Measurements from ENCODE around the gene SLC46A2. TPM values are rescaled to one million over a fixed set of nuclear protein-coding genes. Genes with fewer than 3 reads are reported as not detected.
A peak's percentile ranks its signal among the peaks of the same experiment; 100 is the strongest.

SLC46A2 gene
- total RNA-seq, 1 experiment from 2014 or later, result not detected

- BruUV-seq (replicated peaks), result no TSS peak
- DNase-seq (ENCODE audit: low read depth, low spot score) (peak; percentile 51), ATAC-seq (peak; percentile 93)
- ChIA-PET CTCF (interaction anchor here (1.0 to 1.1 kb wide), 2 partner anchors 58 to 813 kb away, joined by 3 to 9 read pairs; no protein-coding TSS in a partner anchor), POLR2A (no interaction called here), RAD21 (ENCODE audit: low non-redundant PET in 1 of 2, low total read pairs in 2 of 2, uncharacterized antibody in 2 of 2, unreplicated experiment in 2 of 2) (no interaction called here)
- intact Hi-C loops (cut with micrococcal nuclease), result loop anchor here (1.0 to 5.0 kb wide), 3 partner anchors 58 to 267 kb away; no protein-coding TSS in a partner anchor
- no peak overlapping the region for H3K27ac ChIP-seq (ENCODE audit: low read depth, low read length)
- H3K9me2 ChIP-seq (ENCODE audit: insufficient read depth), result no peaks in the 10 kb centered on the region
- no peaks in the 10 kb centered on the region for H3K36me3 ChIP-seq (ENCODE audit: control insufficient read depth in 1 of 2, insufficient read depth in 2 of 2, low read length in 2 of 2)
- H3K4me3 ChIP-seq (replicated peaks in 1 of 2; ENCODE audit: low read depth in 1 of 2, low read length in 2 of 2), result no peak overlapping the region
- no peaks in the 10 kb centered on the region for H3K9me3 ChIP-seq (ENCODE audit: control insufficient read depth in 1 of 2, insufficient read depth in 1 of 2, low read depth in 1 of 2, low read length in 2 of 2)
- no peaks in the 10 kb centered on the region for H4K20me1 ChIP-seq (ENCODE audit: insufficient read depth)
- peak overlapping the region; percentile 49 for H2AFZ ChIP-seq (ENCODE audit: low read depth, low read length, poor library complexity, severe bottlenecking)
- H3K4me1 ChIP-seq (ENCODE audit: control insufficient read depth in 1 of 2, insufficient read depth in 2 of 2, low read length in 2 of 2), result peaks cover 0 to 9% of the 10 kb centered on the region in 2 experiments; a peak in 2 of 4 replicates
- H3K79me2 ChIP-seq (ENCODE audit: insufficient read depth, low read length), result no peaks in the 10 kb centered on the region
- H3K27me3 ChIP-seq (ENCODE audit: insufficient read depth, low read length), result no peaks in the 10 kb centered on the region
- H3K4me2 ChIP-seq (ENCODE audit: low read length), result peak overlapping the region; percentile 35; the same call in 1 of the 2 replicates
- no peak overlapping the region for H3K9ac ChIP-seq (ENCODE audit: low read length)
- TF ChIP-seq, protein P1, sequence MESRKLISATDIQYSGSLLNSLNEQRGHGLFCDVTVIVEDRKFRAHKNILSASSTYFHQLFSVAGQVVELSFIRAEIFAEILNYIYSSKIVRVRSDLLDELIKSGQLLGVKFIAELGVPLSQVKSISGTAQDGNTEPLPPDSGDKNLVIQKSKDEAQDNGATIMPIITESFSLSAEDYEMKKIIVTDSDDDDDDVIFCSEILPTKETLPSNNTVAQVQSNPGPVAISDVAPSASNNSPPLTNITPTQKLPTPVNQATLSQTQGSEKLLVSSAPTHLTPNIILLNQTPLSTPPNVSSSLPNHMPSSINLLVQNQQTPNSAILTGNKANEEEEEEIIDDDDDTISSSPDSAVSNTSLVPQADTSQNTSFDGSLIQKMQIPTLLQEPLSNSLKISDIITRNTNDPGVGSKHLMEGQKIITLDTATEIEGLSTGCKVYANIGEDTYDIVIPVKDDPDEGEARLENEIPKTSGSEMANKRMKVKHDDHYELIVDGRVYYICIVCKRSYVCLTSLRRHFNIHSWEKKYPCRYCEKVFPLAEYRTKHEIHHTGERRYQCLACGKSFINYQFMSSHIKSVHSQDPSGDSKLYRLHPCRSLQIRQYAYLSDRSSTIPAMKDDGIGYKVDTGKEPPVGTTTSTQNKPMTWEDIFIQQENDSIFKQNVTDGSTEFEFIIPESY (IDR thresholded peaks at IDR 0.05; ENCODE audit: extremely low read depth, insufficient replicate concordance, low read length), result no peak
- TF ChIP-seq, protein P2, sequence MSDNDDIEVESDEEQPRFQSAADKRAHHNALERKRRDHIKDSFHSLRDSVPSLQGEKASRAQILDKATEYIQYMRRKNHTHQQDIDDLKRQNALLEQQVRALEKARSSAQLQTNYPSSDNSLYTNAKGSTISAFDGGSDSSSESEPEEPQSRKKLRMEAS (IDR thresholded peaks at IDR 0.05), result 0 out of 2 replicates have a peak, but pooled peaks have one; percentile 26
- TF ChIP-seq EZH2 (IDR thresholded peaks at IDR 0.05) (no peak), EGR1 (IDR thresholded peaks at IDR 0.05; ENCODE audit: low read depth) (no peak), ZFX (IDR thresholded peaks at IDR 0.05) (no peak), POLR2AphosphoS5 (IDR thresholded peaks at IDR 0.05; ENCODE audit: low read depth, low read length) (no peak), SRF (IDR thresholded peaks at IDR 0.05; ENCODE audit: low read depth) (no peak), TCF7L2 (IDR thresholded peaks at IDR 0.05; ENCODE audit: borderline replicate concordance, extremely low read depth, insufficient read depth, insufficient read length) (no peak), CBX3 (IDR thresholded peaks at IDR 0.05; ENCODE audit: low read depth) (peak; percentile 73; the same call in 1 of the 2 replicates), JUND (IDR thresholded peaks at IDR 0.05) (no peak), ELF1 (IDR thresholded peaks at IDR 0.05; ENCODE audit: borderline replicate concordance, low read depth) (no peak; the same call in 1 of the 2 replicates), FOSL1 (IDR thresholded peaks at IDR 0.05; ENCODE audit: low read depth) (no peak), CTCF (IDR thresholded peaks at IDR 0.05 in 2 of 3, conservative IDR thresholded peaks at IDR 0.05 in 1 of 3; ENCODE audit: borderline replicate concordance in 1 of 3, insufficient read depth in 1 of 3, low read depth in 2 of 3, low read length in 2 of 3) (peak; percentile 94 to 98 (median 98)), CEBPB (IDR thresholded peaks at IDR 0.05; ENCODE audit: low read depth) (no peak), EZH2phosphoT487 (IDR thresholded peaks at IDR 0.05; ENCODE audit: borderline replicate concordance) (no peak), SIN3A (IDR thresholded peaks at IDR 0.05; ENCODE audit: low read depth) (no peak), YY1 (IDR thresholded peaks at IDR 0.05; ENCODE audit: extremely low read depth, insufficient replicate concordance, low read depth, low read length) (peak; percentile 61), RAD21 (IDR thresholded peaks at IDR 0.05; ENCODE audit: low read depth) (peak; percentile 85)
- TF ChIP-seq, protein P3, sequence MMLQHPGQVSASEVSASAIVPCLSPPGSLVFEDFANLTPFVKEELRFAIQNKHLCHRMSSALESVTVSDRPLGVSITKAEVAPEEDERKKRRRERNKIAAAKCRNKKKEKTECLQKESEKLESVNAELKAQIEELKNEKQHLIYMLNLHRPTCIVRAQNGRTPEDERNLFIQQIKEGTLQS (IDR thresholded peaks at IDR 0.05), result no peak
Observed at GRCh38 chr9:112844771-112845542, 45.7 kb downstream of the SLC46A2 start.

Measured in HCT116 (cell line).